Forelimb muscle (tissue), 1 donor: ENCODE results near the gene PPP1R14B. TPM values are rescaled to one million over a fixed set of nuclear protein-coding genes. Genes with fewer than 3 reads are reported as not detected.

Experiments
- DNase-seq: peaks from one replicate; pipeline ENCODE4 v3.0.0-alpha.2; 2013; ENCODE audit warnings: low read depth
- polyA plus RNA-seq: library from polyadenylated mRNA; unstranded; fragments of 120-200 nt; gene quantifications from one replicate; pipeline ENCODE4 v1.2.1, GENCODE V29; 2013; ENCODE audit not compliant: insufficient read length

Gene PPP1R14B
- polyA plus RNA-seq, 1 donor = 192 TPM

- no peak for DNase-seq
These were observed 36.3 kb downstream of the PPP1R14B start for GRCh38 chr11:64210301-64211020.

GRCh38 chr11:64209563-64209843 lies 37.2 kb downstream of the PPP1R14B start:
- no peak for DNase-seq

DNA sequence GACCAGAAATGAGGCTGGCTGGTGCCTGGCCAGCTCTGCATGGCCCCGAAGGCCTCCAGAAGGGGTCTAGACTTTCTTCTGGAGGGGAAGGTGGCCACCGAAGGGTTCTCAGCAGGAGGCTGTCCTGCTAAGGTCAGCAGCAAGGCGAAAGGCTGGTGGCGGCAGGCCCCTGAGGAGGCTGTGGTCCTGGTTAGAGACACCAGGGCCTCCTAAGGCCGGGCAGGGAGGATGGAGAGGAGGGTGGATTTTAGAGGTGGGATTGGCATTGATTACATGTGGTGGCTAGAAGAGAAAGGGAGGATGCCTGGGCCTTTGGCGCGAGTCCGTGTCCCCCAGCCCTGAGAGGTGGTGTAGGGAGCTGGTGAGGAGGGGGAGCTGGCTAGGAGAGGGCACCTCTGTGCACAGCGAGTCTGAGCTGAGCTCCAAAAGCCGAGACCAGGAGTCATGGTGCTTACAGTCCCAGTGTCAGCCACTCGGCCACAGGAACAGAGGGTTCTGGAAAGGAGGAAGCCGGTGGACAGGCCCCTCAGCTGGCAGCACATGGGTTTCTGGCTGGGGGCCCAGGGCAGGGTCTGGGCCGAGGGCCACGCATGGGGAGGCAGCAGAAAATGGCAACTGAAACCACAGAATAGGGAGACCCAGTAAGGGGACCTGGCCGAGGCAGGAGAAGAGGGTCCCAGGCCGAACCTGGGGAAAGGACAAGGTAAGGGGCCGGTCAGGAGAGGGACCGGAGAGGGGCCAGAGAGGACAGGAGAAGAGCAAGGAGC lies 37.8 kb downstream of the PPP1R14B start:
- no peak for DNase-seq

DNA sequence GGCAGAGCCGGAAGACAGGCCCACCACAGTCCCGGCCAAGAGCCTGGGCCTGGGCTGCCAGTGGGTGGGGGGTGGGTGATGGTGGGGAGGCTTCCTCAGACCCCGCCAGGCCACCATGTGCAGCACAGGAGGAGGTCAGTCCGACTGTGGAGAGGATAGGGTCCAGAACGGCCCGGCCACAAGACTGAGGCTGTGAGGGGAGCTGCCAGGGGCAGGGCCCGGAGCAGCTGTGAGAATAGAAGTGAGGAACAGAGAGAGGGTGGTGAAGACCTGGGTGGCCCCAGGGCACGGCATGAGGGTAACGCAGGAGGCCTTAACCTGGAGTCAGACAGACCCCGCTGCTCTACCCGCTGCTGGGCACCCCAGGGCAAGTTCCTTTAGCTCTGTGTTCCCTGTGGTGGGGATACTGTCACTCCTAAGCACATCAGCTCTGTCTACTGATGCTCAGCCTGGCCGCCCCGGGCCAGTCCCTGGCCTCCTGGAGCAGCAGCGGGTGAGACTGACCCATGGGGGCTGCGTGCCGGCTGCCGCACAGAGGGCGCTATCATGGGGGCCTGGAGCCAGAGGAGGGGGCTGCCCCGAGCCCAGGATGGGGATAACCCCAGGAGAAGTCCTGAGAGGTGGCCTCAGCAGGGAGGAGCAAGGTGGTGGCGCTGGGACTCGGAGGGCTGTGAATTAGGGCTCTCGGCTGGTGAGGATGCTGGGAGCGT lies 38.5 kb downstream of the PPP1R14B start:
- no peak for DNase-seq

GRCh38 chr11:64207256-64208085 lies 39.3 kb downstream of the PPP1R14B start:
- peak; percentile 43 for DNase-seq

GRCh38 chr11:64206457-64207255 lies 40.1 kb downstream of the PPP1R14B start, which contains the start of gene FERMT3:
TSS of gene FERMT3 (plus strand) at chr11:64206721. CDS start at chr11:64207365, 644 bp downstream.
- no peak for DNase-seq

DNA sequence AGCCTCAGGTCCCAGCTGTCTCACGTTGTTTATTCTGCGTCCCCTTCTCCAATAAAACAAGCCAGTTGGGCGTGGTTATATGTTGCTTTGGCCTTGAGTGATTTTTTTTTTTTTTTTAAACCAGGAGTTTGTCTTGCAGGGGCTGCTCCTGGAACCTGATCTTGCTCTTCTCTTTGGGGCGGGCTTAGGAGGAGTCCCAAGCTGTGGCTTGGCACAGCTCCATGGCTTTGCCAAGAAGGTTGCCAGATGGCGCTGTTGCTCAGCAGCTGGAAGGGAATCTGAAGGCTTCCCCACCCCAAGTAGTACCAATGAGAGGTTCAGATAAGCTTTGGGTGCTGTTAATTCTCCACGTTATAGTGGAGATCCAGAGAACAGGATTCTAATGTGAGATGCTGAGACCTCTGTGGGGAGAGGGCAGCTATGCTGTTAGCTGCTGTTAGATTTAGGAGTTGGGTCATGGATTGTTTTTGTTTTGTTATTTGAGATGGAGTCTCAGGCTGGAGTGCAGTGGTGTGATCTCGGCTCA lies 42.2 kb downstream of the PPP1R14B start:
- DNase-seq = peak; percentile 61

DNA sequence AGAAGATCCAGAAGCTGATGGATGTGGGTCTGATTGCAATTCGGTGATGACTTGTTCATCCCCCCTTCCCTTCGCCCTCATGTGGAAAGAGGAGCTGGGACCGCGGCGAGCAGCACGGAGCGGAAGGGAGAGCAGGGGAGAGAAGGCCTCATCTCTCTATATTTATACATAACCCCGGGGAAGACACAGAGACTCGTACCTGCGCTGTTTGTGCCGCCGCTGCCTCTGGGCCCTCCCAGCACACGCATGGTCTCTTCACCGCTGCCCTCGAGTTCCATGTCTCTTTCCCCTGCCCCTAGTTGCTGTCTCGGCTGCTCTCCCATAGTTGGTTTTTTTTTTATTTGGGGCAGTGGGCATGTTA lies 42.7 kb downstream of the PPP1R14B start:
- DNase-seq = no peak

DNA sequence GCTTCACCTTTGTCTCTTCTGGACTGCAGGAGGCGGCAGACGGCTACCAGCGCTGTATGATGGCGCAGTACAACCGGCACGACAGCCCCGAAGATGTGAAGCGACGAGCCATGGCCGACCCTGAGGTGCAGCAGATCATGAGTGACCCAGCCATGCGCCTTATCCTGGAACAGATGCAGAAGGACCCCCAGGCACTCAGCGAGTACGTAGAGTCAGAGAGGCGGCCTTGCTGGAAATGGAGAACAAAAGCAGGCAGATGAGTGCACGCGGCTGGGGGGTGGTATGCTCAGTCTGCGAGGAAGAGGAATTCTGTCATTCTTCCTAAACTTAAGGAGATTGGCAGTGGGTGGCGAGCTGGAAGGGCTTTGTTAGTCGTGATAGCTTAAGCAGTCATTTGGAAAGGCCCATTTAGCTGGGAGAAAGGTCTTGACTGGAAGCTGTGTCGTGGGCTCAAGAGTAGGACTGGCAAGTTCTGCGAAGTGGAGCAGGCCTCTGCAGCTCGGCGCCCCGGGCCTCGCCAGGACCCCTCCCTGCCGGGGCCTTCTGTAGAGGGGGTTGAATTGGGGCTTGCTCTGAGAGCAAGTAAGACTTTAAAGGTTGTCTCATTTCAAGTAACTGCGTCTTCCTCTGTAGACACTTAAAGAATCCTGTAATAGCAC lies 43.2 kb downstream of the PPP1R14B start:
- DNase-seq = no peak

DNA sequence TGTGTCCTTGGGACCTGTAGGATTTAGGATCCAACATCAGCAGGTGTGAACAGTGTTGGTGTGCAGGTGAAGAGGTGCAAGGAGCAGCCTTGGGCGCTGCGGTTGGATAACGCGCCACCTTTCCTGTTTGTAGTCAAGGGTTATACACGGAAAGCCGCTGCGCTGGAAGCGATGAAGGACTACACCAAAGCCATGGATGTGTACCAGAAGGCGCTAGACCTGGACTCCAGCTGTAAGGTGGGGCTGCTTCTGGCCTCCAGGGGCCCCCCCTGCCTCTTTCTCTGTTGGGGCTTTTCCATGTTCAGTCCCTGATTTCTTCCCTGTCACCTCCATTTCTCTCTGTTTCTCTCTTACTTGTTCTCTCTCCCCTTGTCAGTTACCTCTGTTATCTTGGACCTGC lies 43.8 kb downstream of the PPP1R14B start:
- DNase-seq = no peak

DNA sequence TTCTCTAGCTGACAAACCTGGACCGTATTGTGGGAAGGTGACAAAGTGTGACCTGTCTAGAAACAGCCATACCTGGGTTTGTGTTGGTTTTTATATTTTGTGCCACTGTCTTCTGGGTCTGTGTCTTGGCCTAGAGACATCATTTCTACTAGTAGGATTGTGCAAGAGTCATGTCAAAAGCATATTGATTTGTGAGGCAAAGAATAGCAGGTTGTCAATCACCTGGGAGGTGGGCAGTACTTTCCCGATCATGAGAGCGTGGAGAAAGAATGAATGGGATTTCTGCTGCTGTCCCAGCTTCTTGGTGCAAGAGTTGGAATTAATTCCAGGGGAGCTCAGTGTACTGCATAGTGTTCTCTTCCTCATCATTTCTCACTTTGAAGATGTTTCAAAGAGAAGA lies 45.2 kb downstream of the PPP1R14B start:
- DNase-seq = no peak

DNA sequence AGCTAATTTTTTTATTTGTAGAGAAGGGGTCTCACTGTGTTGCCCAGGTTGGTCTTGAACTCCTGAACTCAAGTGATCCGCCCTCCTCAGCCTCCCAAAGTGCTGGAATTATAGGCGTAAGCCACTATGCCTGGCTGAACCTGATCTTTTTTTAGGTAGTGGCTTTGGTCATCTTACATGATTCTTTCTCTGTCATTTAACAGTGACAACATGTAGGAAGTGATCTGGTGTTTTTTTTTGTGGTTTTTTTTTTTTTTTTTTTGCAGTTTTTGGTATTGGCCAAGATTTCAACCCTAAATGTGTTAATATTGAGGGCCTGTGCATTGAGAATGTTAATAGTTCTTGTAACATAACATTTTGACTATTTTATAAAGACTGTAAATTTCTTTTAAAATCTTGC lies 48.2 kb downstream of the PPP1R14B start:
- no peak for DNase-seq

GRCh38 chr11:64196626-64197025 lies 50.1 kb downstream of the PPP1R14B start:
- no peak for DNase-seq

Other genes with a start within 250 kb of the PPP1R14B start
- 2.9 TPM for gene FLRT1, start 211.0 kb downstream of the PPP1R14B start, polyA plus RNA-seq
- gene MACROD1, start 80.8 kb downstream of the PPP1R14B start, polyA plus RNA-seq = 68.0 TPM
- 137 TPM for gene STIP1, start 60.8 kb downstream of the PPP1R14B start, polyA plus RNA-seq
- 7.4 TPM for gene FERMT3, start 40.2 kb downstream of the PPP1R14B start, polyA plus RNA-seq
- gene TRPT1, start 20.8 kb downstream of the PPP1R14B start, polyA plus RNA-seq = 69.1 TPM
- gene NUDT22, start 20.7 kb downstream of the PPP1R14B start, polyA plus RNA-seq = 19.8 TPM
- 65.1 TPM for gene DNAJC4, start 16.4 kb downstream of the PPP1R14B start, polyA plus RNA-seq
- gene VEGFB, start 12.4 kb downstream of the PPP1R14B start, polyA plus RNA-seq = 94.3 TPM
- gene FKBP2, start 5.8 kb downstream of the PPP1R14B start, polyA plus RNA-seq = 43.2 TPM
- gene PLCB3, start 4.6 kb upstream of the PPP1R14B start, polyA plus RNA-seq = 9.7 TPM
- gene BAD, start 37.7 kb upstream of the PPP1R14B start, polyA plus RNA-seq = 27.5 TPM
- gene GPR137, start 38.9 kb upstream of the PPP1R14B start, polyA plus RNA-seq = 22.0 TPM
- not detected for gene KCNK4, start 44.4 kb upstream of the PPP1R14B start, polyA plus RNA-seq
- gene CATSPERZ, start 53.4 kb upstream of the PPP1R14B start, polyA plus RNA-seq = not detected
- 35.5 TPM for gene ESRRA, start 58.6 kb upstream of the PPP1R14B start, polyA plus RNA-seq
- 154 TPM for gene TRMT112, start 70.6 kb upstream of the PPP1R14B start, polyA plus RNA-seq
- 133 TPM for gene PRDX5, start 71.2 kb upstream of the PPP1R14B start, polyA plus RNA-seq
- gene CCDC88B, start 93.3 kb upstream of the PPP1R14B start, polyA plus RNA-seq = 3.9 TPM
- gene RPS6KA4, start 112.2 kb upstream of the PPP1R14B start, polyA plus RNA-seq = 12.3 TPM